ENCODE measurements around the gene CD209. TPM values are rescaled to one million over a fixed set of nuclear protein-coding genes. Genes with fewer than 3 reads are reported as not detected.

Gene CD209
- total RNA-seq = not detected in 2 replicates

GRCh38 chr19:7746903-7747884 lies at the start of gene CD209:
Gene CD209 (minus strand): TSS chr19:7747534. CDS start chr19:7747511, 23 bp downstream.

GRCh38 chr19:7762719-7763293 lies 15.5 kb upstream of the CD209 start, which contains the start of gene CLEC4M:
Gene CLEC4M (plus strand): TSS chr19:7763243. CDS start chr19:7763267, 24 bp downstream.

GRCh38 chr19:7732045-7732444 lies 15.3 kb downstream of the CD209 start, which contains the start of gene CLEC4G:
Gene CLEC4G (minus strand): TSS chr19:7732110. CDS start chr19:7732102, 8 bp downstream.

GRCh38 chr19:7701654-7702457 lies 45.5 kb downstream of the CD209 start, which contains the start of gene FCER2:
Gene FCER2 (minus strand): TSS chr19:7702131. CDS start chr19:7699760, 2,371 bp downstream.

Other genes starting within 250 kb of the CD209 start
- 6.7 and 10.4 TPM in 2 replicates for gene ZNF358, start 231.4 kb downstream of the CD209 start, total RNA-seq
- gene MCOLN1, start 224.9 kb downstream of the CD209 start, total RNA-seq = 3.1 and 4.2 TPM in 2 replicates
- 61.4 and 80.3 TPM in 2 replicates for gene PNPLA6, start 211.8 kb downstream of the CD209 start, total RNA-seq
- not detected in 2 replicates for gene CAMSAP3, start 151.7 kb downstream of the CD209 start, total RNA-seq
- gene XAB2, start 118.0 kb downstream of the CD209 start, total RNA-seq = 14.9 and 30.3 TPM in 2 replicates
- 9.6 and 14.6 TPM in 2 replicates for gene PET100, start 117.7 kb downstream of the CD209 start, total RNA-seq
- gene PCP2, start 113.8 kb downstream of the CD209 start, total RNA-seq = not detected in 2 replicates
- gene STXBP2, start 110.4 kb downstream of the CD209 start, total RNA-seq = 32.1 and 51.8 TPM in 2 replicates
- not detected in 2 replicates for gene RETN, start 78.5 kb downstream of the CD209 start, total RNA-seq
- gene MCEMP1, start 70.4 kb downstream of the CD209 start, total RNA-seq = not detected in 2 replicates
- gene TRAPPC5, start 66.7 kb downstream of the CD209 start, total RNA-seq = 42.8 and 84.9 TPM in 2 replicates
- gene FCER2, start 45.4 kb downstream of the CD209 start, total RNA-seq = not detected in 2 replicates
- not detected in 2 replicates for gene CLEC4G, start 15.4 kb downstream of the CD209 start, total RNA-seq
- gene CLEC4M, start 15.7 kb upstream of the CD209 start, total RNA-seq = 0.19 and 0.28 TPM in 2 replicates
- 17.2 and 17.3 TPM in 2 replicates for gene EVI5L, start 82.7 kb upstream of the CD209 start, total RNA-seq
- gene PRR36, start 126.9 kb upstream of the CD209 start, total RNA-seq = under 0.01 TPM in 1 of 2 replicates, not detected in the other
- 2.3 and 2.8 TPM in 2 replicates for gene LRRC8E, start 141.0 kb upstream of the CD209 start, total RNA-seq
- 8.2 and 9.2 TPM in 2 replicates for gene MAP2K7, start 156.3 kb upstream of the CD209 start, total RNA-seq
- gene TGFBR3L, start 167.3 kb upstream of the CD209 start, total RNA-seq = 1.7 and 3.1 TPM in 2 replicates
- 12.1 and 19.6 TPM in 2 replicates for gene SNAPC2, start 172.8 kb upstream of the CD209 start, total RNA-seq
- 1.2 and 1.4 TPM in 2 replicates for gene CTXN1, start 178.6 kb upstream of the CD209 start, total RNA-seq
- gene TIMM44, start 196.1 kb upstream of the CD209 start, total RNA-seq = 43.4 and 55.2 TPM in 2 replicates

Data from regular cardiac myocyte (primary cell).